ENCODE data around the gene IL6ST.

GRCh38 chr5:55917402-55918086 lies 77.2 kb downstream of the IL6ST start:
- TF ChIP-seq, protein P1, sequence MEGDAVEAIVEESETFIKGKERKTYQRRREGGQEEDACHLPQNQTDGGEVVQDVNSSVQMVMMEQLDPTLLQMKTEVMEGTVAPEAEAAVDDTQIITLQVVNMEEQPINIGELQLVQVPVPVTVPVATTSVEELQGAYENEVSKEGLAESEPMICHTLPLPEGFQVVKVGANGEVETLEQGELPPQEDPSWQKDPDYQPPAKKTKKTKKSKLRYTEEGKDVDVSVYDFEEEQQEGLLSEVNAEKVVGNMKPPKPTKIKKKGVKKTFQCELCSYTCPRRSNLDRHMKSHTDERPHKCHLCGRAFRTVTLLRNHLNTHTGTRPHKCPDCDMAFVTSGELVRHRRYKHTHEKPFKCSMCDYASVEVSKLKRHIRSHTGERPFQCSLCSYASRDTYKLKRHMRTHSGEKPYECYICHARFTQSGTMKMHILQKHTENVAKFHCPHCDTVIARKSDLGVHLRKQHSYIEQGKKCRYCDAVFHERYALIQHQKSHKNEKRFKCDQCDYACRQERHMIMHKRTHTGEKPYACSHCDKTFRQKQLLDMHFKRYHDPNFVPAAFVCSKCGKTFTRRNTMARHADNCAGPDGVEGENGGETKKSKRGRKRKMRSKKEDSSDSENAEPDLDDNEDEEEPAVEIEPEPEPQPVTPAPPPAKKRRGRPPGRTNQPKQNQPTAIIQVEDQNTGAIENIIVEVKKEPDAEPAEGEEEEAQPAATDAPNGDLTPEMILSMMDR (IDR thresholded peaks at IDR 0.05): no peak
- TF ChIP-seq EP300 (IDR thresholded peaks at IDR 0.05) (no peak), POLR2A (IDR thresholded peaks at IDR 0.05) (no peak)
